GM21529 (cell line): ENCODE results near the gene EPB41L3.

ENCODE experiments used
- ATAC-seq: cut with Tn5 transposase; IDR thresholded peaks from one replicate; pipeline ENCODE4 v1.9.1; 2021; ENCODE audit not compliant: unreplicated experiment

EPB41L3 gene

GRCh38 chr18:5419030-5419429 is 124.8 kb downstream of the EPB41L3 start:
- no peak for ATAC-seq

- ATAC-seq, result no peak
Observed at GRCh38 chr18:5417342-5417741, 126.5 kb downstream of the EPB41L3 start.

GRCh38 chr18:5416112-5416511 is 127.7 kb downstream of the EPB41L3 start:
- ATAC-seq, result no peak

- no peak for ATAC-seq
Observed at GRCh38 chr18:5415665-5416064, 128.1 kb downstream of the EPB41L3 start.

GRCh38 chr18:5415031-5415430 is 128.8 kb downstream of the EPB41L3 start:
- ATAC-seq, result no peak

GRCh38 chr18:5414546-5414945 is 129.3 kb downstream of the EPB41L3 start:
- ATAC-seq, result no peak

- ATAC-seq, result no peak
Observed at GRCh38 chr18:5413447-5413846, 130.3 kb downstream of the EPB41L3 start.

- no peak for ATAC-seq
Observed at GRCh38 chr18:5410582-5410981, 133.2 kb downstream of the EPB41L3 start.

GRCh38 chr18:5398269-5398668 is 145.5 kb downstream of the EPB41L3 start:
- no peak for ATAC-seq

- ATAC-seq, result no peak
Observed at GRCh38 chr18:5397102-5397501, 146.7 kb downstream of the EPB41L3 start.

- ATAC-seq, result no peak
Observed at GRCh38 chr18:5395860-5396448, 147.8 kb downstream of the EPB41L3 start.

- no peak for ATAC-seq
Observed at GRCh38 chr18:5393779-5394178, 150.0 kb downstream of the EPB41L3 start.

GRCh38 chr18:5391409-5391808 is 152.4 kb downstream of the EPB41L3 start:
- ATAC-seq, result no peak

- ATAC-seq, result no peak
Observed at GRCh38 chr18:5389356-5389755, 154.4 kb downstream of the EPB41L3 start.

GRCh38 chr18:5388896-5389295 is 154.9 kb downstream of the EPB41L3 start:
- no peak for ATAC-seq

- ATAC-seq, result no peak
Observed at GRCh38 chr18:5380586-5380985, 163.2 kb downstream of the EPB41L3 start.

- ATAC-seq, result no peak
Observed at GRCh38 chr18:5376986-5377385, 166.8 kb downstream of the EPB41L3 start.

GRCh38 chr18:5370332-5370731 is 173.5 kb downstream of the EPB41L3 start:
- no peak for ATAC-seq

- no peak for ATAC-seq
Observed at GRCh38 chr18:5369513-5369912, 174.3 kb downstream of the EPB41L3 start.

- no peak for ATAC-seq
Observed at GRCh38 chr18:5365443-5365842, 178.4 kb downstream of the EPB41L3 start.

- no peak for ATAC-seq
Observed at GRCh38 chr18:5350636-5351035, 193.2 kb downstream of the EPB41L3 start.
